GM12801 (cell line): ENCODE results near the gene PCNT.

Experiments
- TF ChIP-seq, protein P1 (sequence below): IDR thresholded peaks from one replicate; pipeline ENCODE4 v1.5.1; 2011; ENCODE audit warnings: control low read depth; ENCODE audit not compliant: insufficient read length; ENCODE audit errors: extremely low read depth

Gene PCNT

DNA sequence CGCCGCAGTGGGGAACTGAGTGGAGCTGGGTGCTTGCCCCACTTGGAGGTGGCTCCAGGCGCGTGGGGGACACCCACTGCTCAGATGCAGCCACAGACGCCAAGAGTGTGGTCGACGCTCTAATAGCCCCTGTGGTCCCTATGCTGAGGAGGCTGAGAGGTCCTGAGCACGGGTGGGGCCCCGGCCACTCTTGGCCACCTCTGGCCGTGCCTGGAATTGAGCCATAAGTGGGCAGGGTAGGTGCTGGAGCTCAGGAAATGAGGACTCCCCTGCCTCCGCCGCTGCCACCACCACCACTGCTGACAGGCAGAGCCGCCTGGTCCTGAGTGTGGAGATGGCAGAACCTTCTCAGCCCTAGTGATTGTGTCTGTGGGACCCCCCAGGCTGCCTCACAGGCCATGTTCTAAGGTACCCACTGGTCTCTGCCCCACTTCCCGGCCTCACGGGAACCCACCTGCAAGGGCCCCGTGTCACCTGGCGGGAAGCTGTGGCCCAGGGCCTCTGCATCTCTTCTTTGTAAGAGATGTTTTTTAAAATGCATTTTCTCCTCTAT is 100.2 kb downstream of the PCNT start:
- TF ChIP-seq, protein P1, sequence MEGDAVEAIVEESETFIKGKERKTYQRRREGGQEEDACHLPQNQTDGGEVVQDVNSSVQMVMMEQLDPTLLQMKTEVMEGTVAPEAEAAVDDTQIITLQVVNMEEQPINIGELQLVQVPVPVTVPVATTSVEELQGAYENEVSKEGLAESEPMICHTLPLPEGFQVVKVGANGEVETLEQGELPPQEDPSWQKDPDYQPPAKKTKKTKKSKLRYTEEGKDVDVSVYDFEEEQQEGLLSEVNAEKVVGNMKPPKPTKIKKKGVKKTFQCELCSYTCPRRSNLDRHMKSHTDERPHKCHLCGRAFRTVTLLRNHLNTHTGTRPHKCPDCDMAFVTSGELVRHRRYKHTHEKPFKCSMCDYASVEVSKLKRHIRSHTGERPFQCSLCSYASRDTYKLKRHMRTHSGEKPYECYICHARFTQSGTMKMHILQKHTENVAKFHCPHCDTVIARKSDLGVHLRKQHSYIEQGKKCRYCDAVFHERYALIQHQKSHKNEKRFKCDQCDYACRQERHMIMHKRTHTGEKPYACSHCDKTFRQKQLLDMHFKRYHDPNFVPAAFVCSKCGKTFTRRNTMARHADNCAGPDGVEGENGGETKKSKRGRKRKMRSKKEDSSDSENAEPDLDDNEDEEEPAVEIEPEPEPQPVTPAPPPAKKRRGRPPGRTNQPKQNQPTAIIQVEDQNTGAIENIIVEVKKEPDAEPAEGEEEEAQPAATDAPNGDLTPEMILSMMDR, result no peak

DNA sequence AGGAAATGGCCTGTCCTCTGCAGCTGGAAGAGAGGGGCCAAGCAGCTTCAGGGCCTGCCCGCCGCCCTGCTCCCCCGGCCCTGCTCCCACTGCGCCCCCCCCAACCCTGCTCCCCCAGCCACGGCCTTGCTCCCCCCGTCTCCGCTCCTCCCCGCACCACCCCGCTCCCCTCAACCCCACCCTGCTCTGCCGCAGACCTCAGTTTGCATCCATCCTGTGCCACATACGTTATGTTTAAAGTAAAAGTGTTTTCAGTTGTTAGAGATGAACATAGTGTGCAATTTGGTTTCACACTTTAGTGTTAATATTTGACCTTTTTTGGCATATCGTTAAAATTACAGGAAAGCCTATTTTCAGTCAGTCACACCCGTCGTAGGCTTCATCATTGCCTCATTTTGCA is 100.7 kb downstream of the PCNT start:
- TF ChIP-seq, protein P1, result no peak

- TF ChIP-seq, protein P1, result no peak
Measured at GRCh38 chr21:46425041-46425440, 101.1 kb downstream of the PCNT start.

DNA sequence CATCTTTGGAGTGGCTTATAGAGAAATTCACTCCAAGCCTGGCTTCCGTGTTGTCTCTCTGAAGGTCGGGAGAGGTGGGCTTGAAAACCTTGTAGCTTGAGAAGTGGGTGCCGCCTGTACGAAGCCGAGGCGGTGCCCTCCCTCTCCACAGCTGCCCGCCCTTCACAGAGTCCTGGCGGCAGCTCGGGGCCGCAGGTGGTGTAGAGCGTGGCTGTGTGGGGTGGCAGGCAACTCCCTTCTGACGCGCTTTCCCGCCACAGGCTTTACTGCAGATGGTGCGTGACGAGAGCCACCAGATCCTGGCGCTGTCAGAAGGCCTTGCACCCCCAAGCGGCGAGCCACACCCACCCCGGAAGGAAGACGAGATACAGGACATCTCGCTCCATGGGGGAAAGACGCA is 101.6 kb downstream of the PCNT start:
- TF ChIP-seq, protein P1, result no peak

DNA sequence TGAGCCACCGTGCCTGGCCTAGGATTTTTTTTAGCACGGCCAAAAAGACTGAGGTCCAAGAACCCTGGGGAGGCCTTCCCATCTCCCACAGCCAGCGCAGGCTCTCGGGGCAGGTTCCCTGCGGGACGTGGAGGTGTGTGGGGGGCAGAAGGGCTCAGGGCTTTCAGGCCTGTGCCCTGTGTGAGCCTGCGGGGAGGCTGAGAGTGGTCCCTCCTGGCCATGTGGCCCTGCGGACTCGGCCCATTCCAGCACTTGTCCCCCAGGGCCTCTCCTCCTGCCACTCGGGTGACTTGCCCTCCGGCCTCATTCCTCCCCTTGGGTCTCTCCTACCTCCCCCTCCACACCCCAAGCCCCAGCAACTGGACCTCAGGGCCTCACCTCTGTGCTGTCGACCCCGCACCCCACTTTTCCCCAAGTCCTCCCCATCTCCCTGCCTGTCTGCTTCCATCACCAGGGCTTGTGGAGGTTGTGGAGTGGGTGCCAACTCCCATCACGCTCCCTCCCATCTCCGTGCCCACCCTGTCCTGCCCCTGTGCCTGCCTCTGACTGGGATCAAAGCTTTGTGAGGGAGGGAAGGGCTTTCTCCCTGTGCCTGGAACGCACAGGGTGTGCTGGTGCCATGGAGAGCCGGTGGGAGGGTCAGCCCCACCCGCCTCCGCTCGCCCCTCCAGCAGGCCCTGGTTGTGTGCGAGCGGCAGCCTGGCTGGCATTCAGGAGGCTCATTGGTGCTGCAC is 102.5 kb downstream of the PCNT start:
- TF ChIP-seq, protein P1, result no peak

DNA sequence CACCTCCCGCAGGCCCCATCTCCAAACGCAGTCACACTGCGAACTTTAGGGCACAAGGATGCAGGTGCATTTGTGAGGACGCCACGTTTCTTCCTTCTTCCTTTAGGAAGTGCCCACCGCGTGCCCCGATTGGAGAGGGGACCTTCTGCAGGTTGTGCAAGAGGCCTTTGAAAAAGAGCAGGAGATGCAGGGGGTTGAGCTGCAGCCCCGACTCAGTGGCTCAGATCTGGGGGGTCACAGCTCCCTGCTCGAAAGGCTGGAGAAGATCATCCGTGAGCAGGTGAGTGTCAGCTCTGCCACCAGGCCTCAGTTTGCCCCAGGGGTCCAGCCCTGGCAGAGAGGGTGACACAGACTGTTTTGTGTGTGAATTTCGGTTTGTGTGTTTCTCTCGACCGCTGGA is 103.6 kb downstream of the PCNT start:
- TF ChIP-seq, protein P1, result no peak

DNA sequence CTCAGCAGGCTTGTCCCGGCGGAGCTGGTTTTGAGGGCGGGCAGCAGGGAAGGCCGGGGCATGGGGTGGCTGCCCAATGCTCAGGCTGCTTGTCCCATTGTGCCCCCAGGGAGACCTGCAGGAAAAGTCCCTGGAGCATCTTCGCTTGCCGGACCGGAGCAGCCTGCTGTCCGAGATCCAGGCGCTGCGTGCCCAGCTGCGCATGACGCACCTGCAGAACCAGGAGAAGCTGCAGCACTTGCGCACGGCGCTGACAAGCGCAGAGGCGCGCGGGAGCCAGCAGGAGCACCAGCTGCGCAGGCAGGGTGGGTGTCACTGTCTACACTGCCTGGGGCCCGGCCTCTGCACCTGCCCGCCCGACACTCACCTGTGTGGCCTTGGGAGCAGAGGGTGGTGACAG is 104.3 kb downstream of the PCNT start:
- TF ChIP-seq, protein P1, result no peak
